MV-4-11 (cell line): Measurements from ENCODE around the gene GCK.

ENCODE experiments used
- DNase-seq: peaks from one replicate; lab custom pipeline; 2025; lab: John Stamatoyannopoulos, UW

Gene GCK

DNA sequence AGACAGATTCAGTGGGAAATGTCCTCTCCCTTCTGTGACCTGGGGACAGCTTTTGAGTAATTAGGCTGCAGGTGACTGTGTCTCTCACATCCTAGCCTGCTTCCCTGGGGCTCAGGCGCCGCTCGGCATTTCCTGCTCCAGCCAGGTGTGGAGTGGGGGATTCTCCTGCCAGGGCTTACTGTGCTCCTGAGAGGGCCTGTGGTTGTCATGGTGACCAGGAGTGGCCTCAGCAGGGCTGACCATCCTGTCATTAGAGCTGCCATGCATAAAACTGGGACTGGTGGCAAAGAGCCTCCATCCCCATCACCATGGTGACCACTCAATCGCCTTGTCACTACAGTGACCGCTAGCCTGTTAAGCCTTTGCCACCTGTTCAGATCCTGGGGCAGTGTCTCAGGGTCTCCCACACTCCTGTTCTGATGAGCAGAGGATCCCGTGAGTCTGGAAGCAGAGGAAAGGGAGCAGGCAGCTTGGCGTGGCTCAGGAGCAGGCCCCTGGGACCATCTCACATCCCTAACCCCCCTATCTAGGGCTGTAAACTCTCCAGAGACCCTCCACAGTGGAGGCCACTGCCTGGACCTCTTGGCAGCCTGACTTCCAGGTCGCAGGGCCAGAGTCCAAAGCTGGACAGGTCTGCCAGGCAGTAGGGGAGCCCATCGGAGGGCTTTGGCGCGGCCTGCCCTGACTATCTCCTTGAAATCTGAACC, at the start of gene GCK:
Gene GCK, minus strand, starts transcription at position 154 of the 707 bp plus-strand sequence. CDS start 486 bp downstream, outside the sequence.
- DNase-seq, result no peak

DNA sequence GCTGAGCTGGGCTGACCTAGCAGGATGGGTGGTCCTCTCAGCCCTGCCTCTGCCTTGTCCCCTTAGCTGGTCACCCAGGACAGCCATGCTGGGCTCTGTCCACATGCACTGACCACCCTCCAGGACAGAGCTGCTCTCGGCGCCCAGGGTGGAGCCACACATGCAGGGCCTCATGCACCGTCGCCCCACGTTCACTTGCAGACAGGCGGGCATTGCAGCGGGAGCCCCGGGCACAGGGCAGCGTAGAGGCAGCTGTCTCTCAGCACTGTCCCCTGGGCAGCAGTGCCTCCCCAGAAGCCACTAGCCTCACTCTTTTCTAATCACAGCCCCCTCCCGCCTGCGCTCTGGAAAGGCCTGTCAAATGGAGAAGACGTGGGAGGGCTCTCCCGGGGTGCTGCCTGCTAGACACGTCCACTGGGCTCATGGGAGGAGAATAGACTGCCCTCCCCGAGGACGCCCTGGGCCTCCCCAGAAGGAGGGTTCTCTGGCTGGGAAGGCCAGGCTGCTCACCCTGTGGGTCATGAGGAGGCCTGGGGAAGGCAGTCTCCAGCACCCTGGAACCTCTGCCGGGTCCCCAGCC, 49.0 kb upstream of the GCK start:
- DNase-seq, result no peak

- DNase-seq, result no peak
Measured at GRCh38 chr7:44237696-44238095, 48.5 kb upstream of the GCK start.

DNA sequence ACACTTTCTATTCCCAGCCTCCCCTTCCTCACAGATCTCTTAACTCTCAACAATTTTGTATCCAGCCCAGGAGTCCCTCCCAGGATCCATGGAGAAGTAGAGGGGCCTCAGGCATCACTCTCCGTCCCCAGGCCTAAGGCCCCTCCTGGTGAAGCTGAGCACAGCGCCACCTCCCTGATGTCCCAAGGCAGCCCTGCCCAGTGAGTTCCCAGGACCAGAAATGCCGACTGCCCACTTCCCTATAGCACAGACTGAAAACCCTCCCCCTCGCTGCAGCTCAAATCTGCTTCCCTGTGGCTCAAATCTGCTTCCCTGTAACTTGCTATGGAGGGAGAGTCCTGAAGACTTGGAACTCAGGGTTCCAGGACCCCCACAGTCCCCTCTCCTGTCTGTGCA, 47.1 kb upstream of the GCK start:
- peak; percentile 72 for DNase-seq

GRCh38 chr7:44235582-44236332, 46.5 kb upstream of the GCK start:
- no peak for DNase-seq

DNA sequence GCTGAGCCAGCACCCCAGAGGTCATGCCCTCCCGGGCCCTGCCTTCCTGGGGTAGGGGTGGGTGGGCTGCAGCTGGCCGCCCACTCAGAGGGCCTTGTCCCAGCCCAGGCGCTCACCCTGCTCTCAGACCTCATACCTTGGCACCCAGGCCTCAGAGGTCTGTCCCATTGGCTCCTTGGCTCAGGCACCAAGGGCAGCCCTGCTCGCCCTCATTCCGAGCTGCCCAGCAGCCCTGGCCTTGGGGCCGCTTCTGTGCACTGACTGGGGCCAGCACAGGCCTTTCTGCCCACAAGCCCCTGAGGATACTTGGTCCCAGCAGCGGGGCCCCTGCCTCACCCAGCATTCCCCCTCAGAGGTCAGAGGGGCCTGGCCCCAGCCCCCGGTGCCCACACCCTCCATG, 45.8 kb upstream of the GCK start:
- DNase-seq, result no peak

DNA sequence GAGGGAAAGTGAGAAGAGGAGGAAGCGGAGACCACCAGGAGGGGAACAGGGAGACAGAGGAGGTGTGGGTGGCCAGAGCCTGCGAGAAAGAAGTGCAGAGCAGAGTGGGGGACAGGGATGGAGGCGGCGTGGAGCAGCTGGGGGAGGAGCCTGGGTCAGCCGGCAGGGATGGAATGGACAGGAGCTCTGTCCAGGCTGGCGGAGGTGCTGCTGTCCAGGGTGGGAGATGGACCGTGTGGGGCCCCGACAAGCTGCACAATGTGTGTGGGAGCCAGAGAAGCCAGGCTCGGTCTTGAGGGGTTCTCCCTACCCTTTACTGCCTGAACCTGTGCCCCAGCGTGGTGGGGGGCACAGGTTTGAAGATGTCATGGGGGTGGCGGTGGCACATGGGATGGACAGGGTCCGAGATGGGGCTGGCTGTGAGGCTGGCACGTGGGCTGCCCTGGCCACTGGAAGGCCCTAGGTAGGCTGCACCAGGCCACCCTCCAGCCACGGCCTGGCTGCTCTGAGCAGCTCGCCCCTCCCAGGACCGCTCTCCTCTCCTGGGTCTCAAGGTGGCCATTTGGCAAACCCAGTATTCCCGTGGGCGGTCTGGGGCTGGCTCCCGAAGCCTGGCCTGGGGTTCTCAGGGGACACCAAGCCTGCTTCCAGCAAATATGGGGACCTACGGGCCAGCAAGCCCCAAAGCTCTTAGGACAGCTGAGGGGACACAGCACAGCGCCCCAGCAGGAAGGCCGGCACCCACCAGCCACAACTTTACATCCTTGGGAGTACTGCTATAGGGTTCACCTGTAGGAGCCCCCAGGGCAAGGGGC, 43.9 kb upstream of the GCK start:
- no peak for DNase-seq

- no peak for DNase-seq
Measured at GRCh38 chr7:44232396-44232795, 43.2 kb upstream of the GCK start.

DNA sequence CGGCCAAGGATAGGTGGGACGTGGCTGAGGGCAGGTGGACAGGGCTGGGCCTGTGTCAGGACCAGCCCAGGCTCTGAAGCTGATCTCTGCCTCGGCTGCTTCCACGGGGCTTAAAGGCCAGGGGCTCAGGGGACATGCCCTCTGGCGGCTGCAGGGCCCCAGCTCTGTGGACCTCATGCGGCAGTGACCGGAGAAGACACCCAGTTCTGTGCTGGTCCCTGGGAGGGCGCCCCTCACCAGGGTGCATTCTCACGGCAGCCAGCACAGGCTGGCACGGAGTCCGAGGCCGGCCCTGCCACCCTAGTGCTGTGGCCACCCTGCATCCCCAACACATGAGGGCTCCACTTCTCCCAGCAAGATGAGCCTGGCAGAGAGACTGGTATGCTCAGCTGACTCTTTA, 41.8 kb upstream of the GCK start:
- DNase-seq, result no peak

- no peak for DNase-seq
Measured at GRCh38 chr7:44230286-44230685, 41.0 kb upstream of the GCK start.

DNA sequence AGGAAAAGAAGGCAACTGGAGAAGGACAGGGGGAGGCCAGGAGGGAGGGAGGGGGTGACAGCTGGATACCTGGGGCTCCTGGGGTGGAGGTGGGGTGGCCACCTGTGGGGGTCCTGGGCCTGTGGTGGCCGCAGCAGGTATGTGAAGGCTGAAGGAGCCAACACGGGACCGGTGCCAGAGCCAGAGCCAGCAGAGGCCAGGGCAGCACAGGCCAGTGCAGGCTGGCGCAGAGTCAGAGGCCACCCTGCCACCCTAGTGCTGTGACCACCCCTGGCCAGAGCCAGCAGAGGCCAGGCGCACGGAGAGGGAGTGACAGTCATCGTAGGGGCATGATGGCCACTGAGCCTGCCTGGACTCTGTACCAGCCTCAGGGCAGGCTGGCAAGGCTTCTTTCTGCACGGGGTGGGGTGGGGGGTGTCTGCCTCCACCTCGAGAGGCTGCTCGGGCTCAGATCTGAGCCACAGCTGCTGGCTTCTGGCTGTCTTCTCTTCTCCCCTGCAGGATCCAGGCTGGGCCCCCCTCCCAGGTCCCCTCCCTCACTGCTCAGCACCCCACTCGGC, 40.4 kb upstream of the GCK start:
- no peak for DNase-seq

GRCh38 chr7:44228571-44229350, 39.5 kb upstream of the GCK start:
- DNase-seq, result no peak

GRCh38 chr7:44227911-44228310, 38.7 kb upstream of the GCK start:
- DNase-seq, result no peak

DNA sequence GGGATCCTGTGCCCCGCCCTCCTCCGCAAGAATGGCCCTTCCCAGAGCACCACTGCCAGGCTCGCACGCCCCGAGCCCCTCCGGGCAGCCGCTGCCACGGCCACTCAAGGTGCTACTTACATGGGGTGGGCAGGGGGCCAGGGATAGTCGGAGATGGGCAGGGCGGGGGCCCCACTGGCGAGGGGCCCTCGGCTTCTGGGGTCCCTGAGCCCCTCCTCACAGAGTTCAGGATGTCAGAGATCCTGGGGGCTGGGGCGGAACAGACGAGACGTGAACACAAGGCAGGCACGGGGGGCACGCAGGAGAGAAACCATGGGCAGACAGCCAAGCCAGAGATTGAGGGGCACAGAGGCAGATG, 37.1 kb upstream of the GCK start:
- DNase-seq, result no peak

DNA sequence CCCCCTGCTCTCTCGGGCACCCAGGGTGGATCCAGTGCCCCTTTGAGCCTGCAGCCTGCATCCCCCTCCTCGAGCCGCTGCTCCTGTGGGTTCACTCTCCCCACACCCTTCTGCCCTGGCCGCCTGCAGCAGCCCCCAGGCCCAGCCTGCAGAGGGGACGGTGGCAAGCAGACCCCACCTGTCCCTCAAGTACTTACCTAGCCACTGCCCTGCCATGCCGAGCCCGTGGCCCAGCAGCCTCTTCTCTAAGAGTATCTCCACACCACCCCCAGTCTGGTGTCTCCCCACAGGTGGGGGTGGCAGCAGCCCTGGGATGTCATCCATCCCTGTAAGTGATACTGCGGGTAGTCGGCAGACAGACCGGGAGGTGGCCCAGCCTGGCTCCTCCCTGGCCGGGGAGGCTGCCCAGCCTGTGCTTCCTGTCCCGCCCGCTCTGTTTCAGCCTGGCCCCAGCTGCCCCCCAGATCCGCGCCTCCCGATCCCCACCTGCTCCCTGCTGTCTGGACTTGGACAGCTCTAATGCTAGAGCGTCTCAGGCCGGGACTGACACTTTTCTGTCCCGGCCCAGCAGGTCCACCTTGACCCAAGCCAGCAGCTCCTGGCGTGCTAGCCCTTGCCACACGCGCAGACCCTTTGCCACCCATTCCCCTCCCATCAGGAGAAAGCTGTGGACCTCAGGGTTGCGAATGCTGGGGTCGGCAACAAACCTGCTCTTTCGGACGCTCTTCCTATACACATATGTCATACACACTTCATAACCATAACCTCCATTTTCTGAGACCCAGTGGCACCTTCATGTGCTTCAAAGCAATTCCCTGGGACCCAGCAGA, 36.5 kb upstream of the GCK start:
- DNase-seq, result no peak

DNA sequence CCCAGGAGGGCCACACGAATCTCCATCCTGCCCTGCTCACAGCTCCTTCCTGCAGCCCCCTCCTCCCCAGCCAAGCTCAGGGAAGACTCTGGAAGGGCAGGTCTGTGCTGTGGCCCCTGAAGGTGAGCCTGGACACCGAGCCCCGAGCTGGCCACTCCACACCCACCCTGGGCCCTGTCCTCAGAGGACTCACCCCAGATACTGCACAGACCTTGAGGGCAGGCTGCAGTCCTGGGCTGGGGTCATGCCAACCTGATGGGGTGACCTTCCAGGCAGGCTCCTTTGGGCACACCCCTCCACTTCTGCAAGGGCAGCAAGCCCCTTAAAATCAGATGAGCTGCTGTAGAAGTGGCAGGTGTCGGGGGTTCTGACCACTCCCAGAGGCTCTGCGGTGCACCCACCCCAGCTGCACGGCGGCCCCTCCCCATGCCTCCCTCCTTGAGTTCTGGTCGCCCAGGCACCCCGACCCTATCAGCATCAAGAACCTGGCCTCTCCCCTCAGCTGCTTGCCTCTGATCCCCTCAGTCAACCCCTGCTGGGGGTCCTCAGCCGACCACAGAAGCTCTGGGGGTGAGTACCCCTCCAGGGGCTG, 35.8 kb upstream of the GCK start:
- no peak for DNase-seq

DNA sequence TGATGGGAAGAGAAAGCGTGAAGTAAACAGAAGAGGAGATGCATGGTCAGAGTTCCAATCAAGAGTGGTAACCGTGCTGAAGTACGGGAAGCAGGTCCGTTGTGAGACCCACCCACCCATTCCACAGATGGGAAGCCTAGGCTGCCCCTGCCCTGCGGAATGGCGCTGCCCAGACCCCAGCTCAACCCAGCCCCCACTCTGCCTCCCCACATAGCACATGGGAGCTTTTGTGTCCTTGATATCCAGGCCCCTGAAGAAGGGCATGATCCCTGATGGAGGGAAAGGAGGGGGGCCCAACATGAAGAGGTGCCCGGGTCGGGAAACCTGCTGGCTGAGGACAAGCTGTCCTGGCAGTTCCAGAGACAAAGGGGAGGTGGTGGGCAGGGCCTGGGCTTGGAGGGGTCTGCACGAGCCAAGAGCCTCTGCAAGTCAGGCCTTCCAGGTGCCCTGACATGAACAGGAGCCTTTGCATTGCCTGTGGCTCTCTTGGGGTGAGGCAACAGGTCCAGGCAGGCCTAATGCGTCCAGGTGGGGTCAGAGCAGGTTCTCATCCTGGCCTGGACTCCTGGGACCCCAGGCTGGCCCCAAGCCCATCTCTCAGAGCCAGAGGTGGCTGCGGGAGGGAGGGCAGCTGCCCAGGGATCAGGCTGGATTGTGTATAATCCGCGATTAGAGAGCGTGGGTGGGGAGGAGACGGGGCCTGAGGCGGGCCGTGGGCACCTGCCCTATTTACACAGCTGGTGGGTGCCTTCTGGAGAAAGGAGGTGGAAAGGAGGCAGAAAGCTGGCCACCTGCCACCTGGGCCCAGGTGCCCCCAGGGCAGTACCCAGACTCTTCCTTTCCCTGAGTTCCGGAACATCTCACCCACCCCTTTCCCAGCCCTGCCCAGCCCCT, 35.1 kb upstream of the GCK start:
- DNase-seq, result no peak

GRCh38 chr7:44223362-44224079, 34.3 kb upstream of the GCK start:
- DNase-seq, result no peak
